TTC549 (cell line): ENCODE data around the gene FHL1.

Experiments used
- FAIRE-seq: peaks from 2 replicates; lab custom pipeline; 2012; peaks lifted over from hg19 to GRCh38; lab: Jason Lieb, UNC

FHL1 gene

DNA sequence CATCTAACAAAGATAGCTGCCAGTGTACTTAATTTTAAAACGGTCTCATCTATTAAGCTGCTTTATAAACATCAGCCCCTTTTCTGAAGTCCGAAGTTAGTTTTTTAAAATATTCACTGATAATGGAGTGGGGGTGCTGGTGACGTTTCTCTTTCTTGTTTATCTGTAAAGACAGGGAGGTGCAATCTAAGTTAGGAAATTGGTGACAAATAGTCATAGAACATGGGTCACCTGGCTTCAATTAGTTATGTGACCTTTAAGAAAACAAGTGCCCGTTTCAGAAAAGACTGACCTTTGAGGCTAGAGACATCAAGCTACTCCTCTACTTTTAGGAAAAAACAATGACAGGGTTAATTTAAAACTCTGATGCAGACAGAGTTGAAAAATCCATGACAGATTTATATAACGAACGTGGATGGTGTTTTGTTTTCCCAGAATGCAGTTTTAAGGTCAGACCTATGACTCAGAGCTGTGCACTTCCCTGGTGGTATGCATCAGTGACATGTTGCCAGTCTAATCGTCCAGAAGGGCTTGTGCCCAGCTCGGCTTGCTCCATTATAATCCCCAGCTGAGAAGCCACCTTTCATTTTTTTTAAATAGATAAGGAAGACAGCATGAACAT lies 38.2 kb downstream of the FHL1 start:
- no peak for FAIRE-seq

DNA sequence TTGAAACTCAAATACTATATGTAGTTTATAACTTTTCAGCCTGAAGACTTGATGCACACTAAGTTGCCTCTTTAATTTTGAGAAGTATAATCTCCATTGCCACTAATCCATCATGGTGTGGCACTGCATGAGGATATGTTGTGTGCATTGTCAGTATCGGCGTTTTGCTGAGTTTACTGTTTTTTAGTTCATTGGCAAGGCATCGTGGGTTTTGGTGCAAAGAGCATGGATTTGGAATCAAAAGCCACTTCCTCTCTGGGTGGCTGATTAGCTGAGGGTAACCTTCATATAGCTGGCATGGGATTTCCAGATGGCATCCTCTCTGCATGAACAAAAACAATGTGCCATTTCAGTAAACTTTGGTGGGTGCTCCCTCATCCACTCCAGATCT lies 38.7 kb downstream of the FHL1 start:
- no peak for FAIRE-seq

DNA sequence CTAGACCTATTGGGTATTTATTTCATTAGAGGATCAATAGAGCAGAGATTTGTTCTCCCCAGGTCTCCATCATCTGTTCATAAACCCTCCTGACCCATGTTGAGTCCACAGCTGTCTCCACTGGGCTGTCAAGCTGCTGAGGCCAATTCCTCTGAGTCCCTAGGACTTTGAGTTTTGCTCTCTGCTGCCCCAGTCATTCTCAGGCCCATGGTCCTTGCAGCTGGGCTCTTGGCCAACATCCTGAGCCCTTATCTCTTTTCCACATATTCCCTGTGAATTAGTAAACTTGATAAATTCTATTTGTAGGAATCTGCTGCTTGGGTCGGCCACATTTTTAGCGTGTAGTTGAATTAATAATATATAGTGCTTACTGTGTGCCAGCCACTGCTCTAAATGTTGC lies 41.9 kb downstream of the FHL1 start:
- FAIRE-seq = no peak

DNA sequence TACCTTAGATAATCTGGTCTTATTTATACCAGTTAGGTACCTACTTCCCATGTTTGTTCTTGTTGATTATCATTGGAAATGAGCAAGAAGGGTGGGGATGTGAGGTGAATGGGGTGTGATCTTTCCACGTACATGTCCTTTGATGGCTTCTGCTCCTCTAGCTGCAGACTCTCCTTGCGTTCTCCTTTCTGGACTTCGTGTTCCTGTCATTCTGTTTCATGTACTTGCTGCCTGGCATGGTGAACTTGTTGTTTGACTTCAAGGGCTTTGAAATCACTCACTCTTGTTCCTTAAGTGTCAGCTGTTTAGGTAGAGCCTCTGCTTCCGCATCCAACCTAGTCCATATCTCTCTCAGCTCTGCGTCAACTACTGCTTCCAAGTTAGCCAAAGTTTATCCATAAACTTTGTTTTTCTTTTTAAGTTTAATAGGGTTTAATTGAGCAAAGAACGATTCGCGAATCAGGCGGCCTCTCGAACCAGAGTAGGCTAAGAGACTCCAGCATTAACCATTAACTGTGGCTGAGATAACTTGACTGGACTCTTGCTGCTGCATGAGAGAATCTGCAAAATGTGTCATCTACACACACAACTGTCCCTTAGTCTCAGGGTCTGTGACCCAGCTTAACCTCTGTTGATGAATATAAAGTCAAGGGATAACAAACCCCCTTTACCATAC lies 42.8 kb downstream of the FHL1 start:
- FAIRE-seq = no peak

DNA sequence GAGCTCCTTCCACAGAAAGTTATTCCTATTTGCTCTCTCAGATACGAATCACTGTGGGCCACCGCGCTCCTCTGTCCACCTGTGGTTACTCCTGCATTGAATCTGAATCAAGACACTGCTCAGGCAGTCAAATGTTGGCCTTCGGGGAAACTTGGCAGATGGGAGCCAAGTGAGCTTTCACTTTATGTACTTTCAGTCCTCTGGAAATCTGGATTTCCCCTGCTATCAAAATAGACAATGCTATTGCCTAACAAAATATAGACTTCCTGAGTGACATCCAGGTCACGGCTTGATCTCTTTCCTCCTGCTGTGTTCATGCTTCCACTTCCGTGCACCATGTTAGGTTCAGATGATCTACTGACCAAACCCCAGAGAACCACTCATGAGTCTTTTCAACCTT lies 43.8 kb downstream of the FHL1 start:
- FAIRE-seq = no peak

DNA sequence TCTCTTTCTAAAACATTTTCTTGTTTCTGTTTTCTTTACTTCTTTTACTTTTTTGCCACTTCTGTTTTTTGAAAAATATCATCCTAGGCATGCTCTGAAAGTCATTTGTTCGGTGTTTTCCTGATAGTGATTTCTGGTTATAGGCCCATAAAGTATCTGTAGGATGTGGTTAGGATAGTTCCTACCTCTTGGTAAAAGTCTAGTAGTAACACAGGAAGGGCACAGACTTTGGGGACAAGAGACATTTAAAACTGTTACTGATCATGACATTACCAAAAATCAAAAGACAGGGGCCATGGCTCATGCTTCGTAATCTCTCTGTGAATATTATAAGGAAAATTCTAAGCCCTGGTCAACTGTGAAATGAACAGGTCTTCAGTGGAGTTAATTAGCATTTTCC lies 44.8 kb downstream of the FHL1 start:
- no peak for FAIRE-seq

DNA sequence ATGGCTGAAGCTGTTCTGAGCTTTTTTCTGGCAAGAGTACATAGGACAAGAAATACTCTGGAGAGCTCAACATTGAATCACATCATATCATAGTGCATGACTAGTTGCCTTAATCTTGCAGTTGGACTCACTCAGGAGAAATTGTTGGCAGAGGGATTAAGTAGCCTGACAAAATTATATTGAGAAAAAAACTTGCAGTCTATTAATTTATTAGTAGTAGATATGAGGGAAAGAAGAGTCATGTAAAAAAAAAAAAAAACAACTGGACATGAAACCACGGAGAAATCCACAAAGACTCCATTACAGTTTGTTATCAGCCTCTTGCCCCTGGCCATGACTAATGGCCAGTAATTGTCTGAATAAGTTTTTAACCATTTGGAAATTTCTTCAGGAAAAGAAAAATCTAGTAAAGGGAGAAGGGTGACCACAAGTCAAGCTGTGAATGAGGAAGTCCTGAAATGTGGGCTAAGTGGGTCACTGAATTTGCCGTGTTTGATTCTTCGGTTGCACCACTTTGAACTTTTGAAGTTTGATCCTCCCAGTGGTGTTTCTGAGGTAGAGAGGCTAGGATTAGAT lies 45.6 kb downstream of the FHL1 start:
- FAIRE-seq = no peak

DNA sequence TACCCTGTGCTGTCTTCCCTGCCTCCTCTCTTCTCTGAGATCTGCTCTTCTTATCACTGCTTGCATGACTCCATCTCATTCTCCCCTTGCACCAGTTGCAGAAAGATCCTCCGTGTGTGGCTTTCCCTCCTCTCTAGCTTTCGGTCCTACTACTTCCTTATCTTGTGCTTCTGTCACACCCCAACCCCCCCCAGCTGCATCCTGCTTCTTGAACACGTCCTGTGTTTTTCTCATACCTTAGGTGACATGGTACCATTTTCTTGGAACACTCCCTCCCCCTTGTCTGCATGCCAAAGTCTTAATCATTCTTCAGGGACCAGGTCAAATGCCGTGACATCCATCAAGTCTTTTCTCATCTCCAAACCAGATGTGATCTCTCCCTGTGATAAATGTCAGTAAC lies 46.4 kb downstream of the FHL1 start:
- no peak for FAIRE-seq

DNA sequence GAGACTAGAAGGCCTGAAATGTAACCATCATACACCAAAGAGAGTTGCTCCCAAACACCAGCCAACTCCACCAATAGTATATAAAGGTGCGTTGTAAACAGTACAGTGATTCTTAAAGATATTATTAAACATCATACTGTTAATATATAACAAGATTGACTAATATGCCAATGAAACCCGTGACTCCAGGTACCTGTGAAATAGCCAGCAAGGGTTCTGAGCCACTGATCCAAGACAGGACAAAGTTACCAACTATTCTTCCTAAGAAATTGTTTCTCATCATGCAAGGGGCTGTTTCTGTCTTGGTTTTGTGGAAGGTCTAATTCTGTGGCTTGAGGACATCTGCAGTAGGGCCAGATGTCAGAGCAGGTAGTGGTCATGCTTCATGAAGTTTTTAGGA lies 47.2 kb downstream of the FHL1 start:
- no peak for FAIRE-seq

DNA sequence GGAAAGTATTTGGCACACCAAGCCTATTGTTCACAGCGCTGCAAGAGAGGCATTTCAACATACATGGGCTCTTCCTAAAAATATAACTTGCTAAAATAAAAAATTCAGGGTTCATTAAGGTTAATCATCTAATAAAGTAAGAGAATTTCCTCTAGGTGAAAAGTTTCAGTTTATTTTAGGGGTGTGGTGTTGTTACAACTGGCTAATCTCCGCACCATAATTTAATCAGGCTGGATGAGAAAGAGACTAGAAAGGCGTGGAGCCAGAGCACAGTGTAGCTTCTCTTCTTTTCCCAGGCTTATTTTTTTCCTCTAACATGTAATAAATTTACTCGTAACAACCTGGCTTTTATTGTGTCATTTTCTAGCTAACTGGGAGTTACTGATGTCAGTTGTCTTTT lies 47.9 kb downstream of the FHL1 start:
- FAIRE-seq = no peak

DNA sequence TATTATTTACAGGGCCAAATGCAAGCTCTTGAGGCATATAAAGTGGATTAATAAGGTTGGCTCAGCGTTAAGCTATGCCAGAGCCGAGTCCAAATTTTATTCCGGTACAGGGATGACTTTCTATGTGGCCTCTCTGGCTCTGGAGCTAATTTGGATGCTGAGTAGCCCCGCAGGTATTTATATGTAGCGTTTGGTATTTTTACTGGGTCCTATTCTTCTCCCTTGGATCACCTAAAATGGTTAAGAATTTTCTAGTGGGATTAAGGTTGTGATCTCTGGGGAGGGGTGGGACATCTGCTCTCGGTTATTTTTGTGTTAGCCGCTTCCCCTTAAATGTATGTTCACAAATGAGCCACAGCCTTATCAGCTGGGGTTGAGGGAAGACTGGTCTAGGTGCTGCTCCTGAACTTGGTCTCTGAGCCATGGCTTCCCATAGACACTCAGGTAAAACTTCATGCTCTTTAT lies 49.4 kb downstream of the FHL1 start:
- FAIRE-seq = no peak

DNA sequence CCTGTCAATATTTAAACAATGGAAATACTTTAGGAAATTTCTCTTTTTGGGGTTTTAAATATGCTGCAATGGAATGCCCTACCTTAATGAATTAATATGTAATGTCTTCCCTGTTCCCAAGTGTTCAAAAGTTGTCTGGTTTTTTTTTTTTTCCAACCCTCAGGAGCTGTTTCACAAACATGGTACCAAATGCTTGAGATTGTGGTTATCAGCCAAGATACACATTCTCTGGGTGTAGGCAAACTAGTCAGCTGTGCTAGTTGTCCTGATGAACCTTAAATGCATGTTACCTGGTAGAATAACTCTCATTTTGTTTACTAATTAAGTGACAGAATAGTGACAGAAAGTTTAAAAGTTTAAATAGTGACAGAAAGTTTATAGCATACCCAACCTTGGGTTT lies 50.7 kb downstream of the FHL1 start:
- no peak for FAIRE-seq

DNA sequence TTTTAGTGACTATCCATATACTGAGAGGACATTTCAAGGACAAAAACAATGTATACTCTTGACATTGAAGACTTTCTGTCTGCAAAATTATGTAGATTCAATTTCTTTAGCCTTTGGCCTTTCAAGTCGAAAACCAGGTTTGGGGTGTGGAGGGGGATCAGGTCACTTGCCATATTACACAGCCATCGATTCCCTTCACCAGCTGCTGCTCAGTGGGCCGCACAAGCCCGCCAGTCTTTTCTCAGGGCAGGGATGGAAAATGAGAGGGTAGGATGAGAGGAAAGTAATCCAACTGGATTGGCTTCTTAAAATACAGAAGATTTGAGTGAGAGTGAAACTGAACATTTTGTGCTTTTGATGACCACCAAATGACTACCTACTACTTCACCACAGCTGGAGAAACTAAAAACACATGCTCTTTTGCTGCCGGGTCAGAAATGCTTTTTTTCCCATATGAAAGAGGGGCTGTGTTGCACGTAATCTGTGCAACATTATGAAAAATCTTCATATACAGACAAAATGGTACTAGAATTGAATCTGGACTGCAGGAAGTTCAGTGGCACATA lies 51.4 kb downstream of the FHL1 start:
- FAIRE-seq = no peak

DNA sequence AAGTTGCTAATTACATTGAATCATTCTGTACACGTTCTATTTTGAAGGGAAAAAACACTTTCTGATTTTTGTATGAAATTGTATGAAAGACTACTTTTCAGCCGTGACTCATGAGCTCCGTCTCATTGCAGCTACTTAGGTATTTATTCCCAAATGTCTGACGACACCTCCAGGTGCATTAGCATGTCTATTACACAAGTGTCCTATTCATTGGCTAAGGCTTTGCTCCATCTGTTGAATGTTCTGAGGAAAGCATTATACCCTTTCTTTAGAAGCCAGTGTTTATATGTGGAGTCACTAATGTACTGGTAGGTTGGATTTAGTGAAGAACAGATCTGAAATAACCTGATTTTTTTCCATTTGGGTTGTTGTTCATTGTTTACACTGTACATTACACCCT lies 52.0 kb downstream of the FHL1 start:
- FAIRE-seq = no peak

DNA sequence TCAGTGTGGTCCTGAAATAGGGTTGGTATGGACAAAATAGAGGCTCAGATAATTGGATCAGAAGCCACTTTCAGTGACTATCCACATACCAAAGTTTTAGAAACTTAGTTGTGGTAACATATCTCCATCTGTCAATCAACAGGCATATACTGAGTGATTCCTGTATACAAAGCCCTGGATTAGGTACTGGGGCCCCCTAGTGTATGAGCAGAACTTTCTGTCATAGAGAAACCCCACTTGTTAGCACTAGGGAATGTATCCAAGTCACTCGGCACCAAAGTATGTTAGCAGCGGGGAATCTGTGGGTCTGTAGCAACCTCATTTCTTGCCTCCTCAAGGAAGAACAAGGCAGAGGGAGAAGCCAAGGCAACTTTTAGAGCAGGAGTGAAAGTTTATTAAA lies 53.1 kb downstream of the FHL1 start:
- no peak for FAIRE-seq

DNA sequence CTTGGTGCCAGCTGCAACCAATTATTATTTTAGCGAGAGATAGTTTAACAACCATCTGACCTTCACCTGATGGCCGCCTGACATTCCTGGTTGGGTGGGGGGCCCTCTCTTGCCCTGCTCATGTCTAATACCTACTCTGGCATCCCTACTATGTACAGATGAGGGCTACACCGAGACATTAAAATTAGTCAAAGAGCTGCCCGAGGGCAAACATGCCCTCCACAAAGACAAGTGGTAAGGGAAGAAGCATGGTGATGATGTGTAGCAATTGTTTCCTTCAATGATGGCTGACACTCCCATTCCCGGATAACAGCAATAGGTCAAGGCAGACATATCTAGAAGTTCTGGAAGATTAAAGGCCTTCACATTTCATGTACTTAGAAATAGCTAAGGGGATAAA lies 54.3 kb downstream of the FHL1 start:
- FAIRE-seq = no peak

DNA sequence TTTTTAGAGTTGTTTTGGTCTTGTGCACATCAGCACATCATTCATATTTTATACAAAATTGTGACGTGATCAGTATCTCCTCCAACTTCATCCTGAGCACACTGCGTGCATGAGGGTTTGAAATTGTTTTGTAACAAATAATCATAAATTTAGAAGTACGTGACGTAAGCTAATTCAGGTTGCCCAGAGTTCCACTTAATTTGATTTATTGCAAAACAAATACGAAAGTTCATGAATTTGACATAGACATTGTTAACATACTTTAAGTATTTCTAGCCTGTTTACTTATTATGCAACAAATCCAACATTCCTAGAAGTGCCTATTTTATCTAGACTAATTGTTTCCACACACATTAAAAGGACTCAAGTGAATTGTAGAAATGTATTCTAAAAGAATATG lies 55.6 kb downstream of the FHL1 start:
- no peak for FAIRE-seq

DNA sequence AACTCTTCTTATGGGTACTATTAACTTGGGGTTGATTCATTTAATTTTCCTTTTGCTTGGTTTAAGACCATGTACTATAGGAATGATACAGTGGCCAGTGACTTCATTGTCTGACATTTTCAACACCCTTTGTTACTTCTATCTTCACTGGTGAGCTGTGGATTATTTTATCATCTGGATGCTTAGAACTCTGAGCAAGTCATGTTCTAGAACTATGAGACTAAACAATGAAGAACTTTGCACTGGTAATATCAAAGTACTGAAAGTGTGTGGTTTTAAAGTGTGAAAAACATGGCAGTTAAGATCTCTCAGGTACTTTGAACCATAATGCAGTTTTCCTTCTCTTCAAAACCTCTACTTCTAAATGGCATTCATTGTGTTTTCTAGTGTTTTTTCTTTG lies 56.1 kb downstream of the FHL1 start:
- no peak for FAIRE-seq

DNA sequence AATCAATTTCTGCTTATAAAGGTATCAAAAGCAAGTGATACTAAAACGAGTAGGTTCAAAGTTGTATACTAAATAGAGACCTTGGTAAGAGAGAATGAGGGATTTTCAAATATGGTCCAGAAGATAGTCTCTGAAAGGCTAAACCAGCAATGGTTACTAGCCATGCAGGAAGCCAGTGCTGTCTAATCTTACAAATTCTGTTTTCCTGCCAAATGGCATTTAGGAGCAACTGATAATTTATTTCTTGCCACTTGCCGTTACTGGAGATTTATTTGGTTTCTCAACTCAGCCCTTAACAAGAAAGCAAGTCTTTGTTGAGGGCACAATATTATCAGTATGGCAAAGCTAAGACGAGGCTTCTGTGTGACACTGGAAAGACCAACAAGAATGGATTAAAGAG lies 56.6 kb downstream of the FHL1 start:
- FAIRE-seq = no peak

DNA sequence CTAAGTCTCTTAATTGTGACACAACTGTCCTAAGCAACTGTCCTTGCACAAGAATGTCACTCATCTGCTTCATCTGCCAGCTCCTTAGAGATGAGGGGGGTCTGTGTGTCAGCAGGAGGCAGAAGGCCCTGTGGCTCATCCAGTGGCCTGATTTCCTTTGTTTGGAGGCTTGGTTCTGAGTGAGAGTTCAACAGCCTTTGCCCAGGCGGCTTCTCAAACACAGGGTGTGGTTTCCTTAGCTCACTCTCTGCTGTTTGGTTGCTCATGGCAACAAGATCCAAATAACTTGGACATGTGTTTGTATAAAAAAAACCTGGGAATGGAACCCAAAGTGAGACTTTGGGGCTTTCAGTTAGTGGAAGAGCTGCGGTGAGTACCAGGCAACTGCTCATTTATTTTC lies 57.2 kb downstream of the FHL1 start:
- no peak for FAIRE-seq

DNA sequence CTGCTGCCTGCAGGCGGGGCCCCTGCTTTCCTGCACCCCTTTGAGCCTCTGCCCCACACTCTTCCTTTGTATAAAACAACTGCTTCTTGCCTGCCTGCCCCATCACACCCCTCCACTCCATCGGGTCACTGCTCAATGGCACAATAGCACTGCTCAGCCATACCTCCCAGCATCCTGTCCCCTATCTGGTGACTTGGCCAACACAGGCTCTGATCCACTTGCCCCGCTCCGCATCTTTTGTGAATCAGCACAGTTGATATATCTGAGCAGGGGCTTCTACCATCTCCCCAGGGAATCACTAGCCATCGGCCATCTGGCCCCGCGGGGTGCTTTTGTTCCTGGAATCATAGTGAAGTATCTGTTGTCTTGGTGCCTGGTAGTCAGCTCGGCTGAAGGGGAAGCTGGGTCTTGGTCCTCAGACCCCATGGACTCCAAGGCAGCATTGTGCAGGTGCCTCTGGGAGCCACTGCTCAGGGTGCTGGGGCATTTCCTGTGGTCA lies 58.6 kb downstream of the FHL1 start:
- no peak for FAIRE-seq

DNA sequence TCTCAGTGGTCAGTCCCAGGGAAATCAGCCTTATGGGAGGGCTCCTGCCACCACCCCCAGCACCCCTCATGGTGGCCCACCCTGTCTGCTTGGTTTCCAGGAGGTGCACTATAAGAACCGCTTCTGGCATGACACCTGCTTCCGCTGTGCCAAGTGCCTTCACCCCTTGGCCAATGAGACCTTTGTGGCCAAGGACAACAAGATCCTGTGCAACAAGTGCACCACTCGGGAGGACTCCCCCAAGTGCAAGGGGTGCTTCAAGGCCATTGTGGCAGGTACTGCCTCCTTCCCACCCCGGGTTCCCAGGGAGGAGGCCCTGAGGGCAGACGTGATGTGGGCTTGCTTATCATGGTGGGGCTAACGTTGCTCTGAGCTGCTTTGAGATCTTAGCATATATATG lies 59.6 kb downstream of the FHL1 start:
- FAIRE-seq = no peak

DNA sequence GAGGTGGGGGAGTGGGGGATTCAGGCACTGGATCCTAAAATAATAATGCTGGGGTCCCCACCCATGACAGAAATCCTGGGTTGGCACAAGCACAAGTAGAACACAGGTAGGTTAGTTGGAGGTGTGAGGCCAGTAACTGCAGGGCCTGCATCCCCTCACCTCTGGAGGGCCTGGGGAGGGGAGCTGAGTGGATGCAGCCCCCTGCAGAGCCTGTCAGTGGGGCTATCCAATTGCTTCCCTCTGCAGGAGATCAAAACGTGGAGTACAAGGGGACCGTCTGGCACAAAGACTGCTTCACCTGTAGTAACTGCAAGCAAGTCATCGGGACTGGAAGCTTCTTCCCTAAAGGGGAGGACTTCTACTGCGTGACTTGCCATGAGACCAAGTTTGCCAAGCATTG lies 60.2 kb downstream of the FHL1 start:
- FAIRE-seq = no peak
